Measurements from ENCODE around the gene ADD1.

ADD1 gene

GRCh38 chr4:2862528-2862927 lies 18.9 kb downstream of the ADD1 start:
- DNase-seq = no peak

GRCh38 chr4:2863649-2864048 lies 20.0 kb downstream of the ADD1 start:
- no peak for DNase-seq

GRCh38 chr4:2865196-2865780 lies 21.6 kb downstream of the ADD1 start:
- DNase-seq = no peak

- no peak for DNase-seq
Observed at GRCh38 chr4:2866160-2866861, 22.7 kb downstream of the ADD1 start.

- no peak for DNase-seq
Observed at GRCh38 chr4:2866891-2867290, 23.2 kb downstream of the ADD1 start.

- DNase-seq = no peak
Observed at GRCh38 chr4:2867758-2868491, 24.3 kb downstream of the ADD1 start.

- DNase-seq = no peak
Observed at GRCh38 chr4:2868877-2869487, 25.3 kb downstream of the ADD1 start.

- no peak for DNase-seq
Observed at GRCh38 chr4:2869659-2870058, 26.0 kb downstream of the ADD1 start.

- no peak for DNase-seq
Observed at GRCh38 chr4:2870082-2870481, 26.4 kb downstream of the ADD1 start.

- no peak for DNase-seq
Observed at GRCh38 chr4:2871466-2871865, 27.8 kb downstream of the ADD1 start.

GRCh38 chr4:2871911-2872310 lies 28.3 kb downstream of the ADD1 start:
- no peak for DNase-seq

GRCh38 chr4:2873329-2873728 lies 29.7 kb downstream of the ADD1 start:
- no peak for DNase-seq

- DNase-seq = no peak
Observed at GRCh38 chr4:2874861-2875260, 31.2 kb downstream of the ADD1 start.

GRCh38 chr4:2875556-2875955 lies 31.9 kb downstream of the ADD1 start:
- DNase-seq = no peak

GRCh38 chr4:2878346-2878745 lies 34.7 kb downstream of the ADD1 start:
- no peak for DNase-seq

GRCh38 chr4:2879026-2879425 lies 35.4 kb downstream of the ADD1 start:
- DNase-seq = no peak

GRCh38 chr4:2881431-2881830 lies 37.8 kb downstream of the ADD1 start:
- no peak for DNase-seq

- DNase-seq = no peak
Observed at GRCh38 chr4:2882341-2882740, 38.7 kb downstream of the ADD1 start.

GRCh38 chr4:2886161-2886560 lies 42.5 kb downstream of the ADD1 start:
- no peak for DNase-seq

GRCh38 chr4:2886622-2887021 lies 43.0 kb downstream of the ADD1 start:
- no peak for DNase-seq

GRCh38 chr4:2887343-2887742 lies 43.7 kb downstream of the ADD1 start:
- no peak for DNase-seq

- DNase-seq = no peak
Observed at GRCh38 chr4:2888886-2889285, 45.2 kb downstream of the ADD1 start.

- no peak for DNase-seq
Observed at GRCh38 chr4:2891294-2891693, 47.6 kb downstream of the ADD1 start.

- DNase-seq = no peak
Observed at GRCh38 chr4:2893772-2894171, 50.1 kb downstream of the ADD1 start.

Data from RPMI8226 (cell line).